Thoracic aorta (tissue), 2 donors: ENCODE results near the gene ANKRD1. TPM values are rescaled to one million over a fixed set of nuclear protein-coding genes. Genes with fewer than 3 reads are reported as not detected.
"Not testable (repeated sequence)": the region's sequence is repeated elsewhere in the genome, so short reads cannot be mapped to it uniquely, and the experiment has no call there.

Source experiments
- ATAC-seq: fragments of 150-250 bp; one replicate; pipeline ENCODE4 v1.8.0; 2017; ENCODE audit warnings: low read depth; ENCODE audit not compliant: insufficient number of reproducible peaks, low FRiP score
- DNase-seq: peaks from one replicate; pipeline ENCODE4 v3.0.0-alpha.2; 2020; ENCODE audit warnings: low spot score
- H3K27ac ChIP-seq, 2 donors: fragments of 200-600 bp; sonication (generic); 1 replicate in 1 of 2; 2 replicates in 1 of 2; pipeline ENCODE4 v1.5.1; 2016; ENCODE audit warnings: mild to moderate bottlenecking in 2 of 2, moderate library complexity in 2 of 2
- H3K27me3 ChIP-seq: fragments of 200-600 bp; sonication (generic); replicated peaks from 2 replicates; pipeline ENCODE4 v1.6.0; 2016; ENCODE audit warnings: mild to moderate bottlenecking; ENCODE audit not compliant: insufficient read depth
- H3K36me3 ChIP-seq: fragments of 200-600 bp; sonication (generic); one replicate; pipeline ENCODE4 v1.5.1; 2016
- H3K4me1 ChIP-seq, 2 donors: fragments of 200-600 bp; sonication (generic); 1 replicate in 1 of 2; 2 replicates in 1 of 2; pipeline versions ENCODE4 v1.5.1 to v1.6.0; 2016; ENCODE audit warnings: low read depth in 2 of 2, mild to moderate bottlenecking in 1 of 2; ENCODE audit not compliant: control insufficient read depth in 1 of 2
- H3K4me3 ChIP-seq: fragments of 200-600 bp; sonication (generic); 2 replicates; pipeline ENCODE4 v1.5.1; 2016; ENCODE audit warnings: mild to moderate bottlenecking
- H3K9me3 ChIP-seq: fragments of 200-600 bp; sonication (generic); 2 replicates; pipeline ENCODE4 v1.5.1; 2016
- CTCF ChIP-seq: fragments of 200-600 bp; sonication (generic); IDR thresholded peaks from one replicate; pipeline ENCODE4 v1.5.1; 2019; ENCODE audit warnings: antibody characterized with exemption
- total RNA-seq, 2 donors: library from RNA; depleted of rRNA; stranded (reverse); fragments of >200 nt; gene quantifications; one replicate each; pipeline versions ENCODE4 v1.1.0 to v1.2.3, GENCODE V29; 2016

ANKRD1 gene
- total RNA-seq, 2 donors from 2014 or later, result 2.8 to 6.6 TPM

GRCh38 chr10:90959826-90960225 is 38.9 kb upstream of the ANKRD1 start:
- H3K4me3 ChIP-seq, result no peak overlapping the region
- H3K36me3 ChIP-seq, result no peaks in the 10 kb centered on the region
- no peaks in the 10 kb centered on the region for H3K27me3 ChIP-seq
- no peak for TF ChIP-seq CTCF
- peaks cover 6 to 31% of the 10 kb centered on the region in 2 donors for H3K4me1 ChIP-seq
- DNase-seq (no peak), ATAC-seq (no peak)
- peak overlapping the region; percentile 56 to 75 for H3K27ac ChIP-seq
- no peaks in the 10 kb centered on the region for H3K9me3 ChIP-seq

- TF ChIP-seq CTCF, result no peak
- Histone ChIP-seq H3K36me3 (no peaks in the 10 kb centered on the region), H3K9me3 (no peaks in the 10 kb centered on the region), H3K4me3 (no peak overlapping the region), H3K27me3 (no peaks in the 10 kb centered on the region), H3K27ac (no peak overlapping the region), H3K4me1 (peaks cover 6 to 31% of the 10 kb centered on the region in 2 donors)
- ATAC-seq (no peak), DNase-seq (no peak)
These were observed 37.9 kb upstream of the ANKRD1 start for GRCh38 chr10:90958781-90959180.

GRCh38 chr10:90947030-90947960 is 26.4 kb upstream of the ANKRD1 start:
- Histone ChIP-seq H3K27ac (no peak overlapping the region), H3K4me3 (no peak overlapping the region), H3K4me1 (peaks cover 0 to 15% of the 10 kb centered on the region in 2 donors), H3K9me3 (peaks cover 5% of the 10 kb centered on the region), H3K27me3 (no peaks in the 10 kb centered on the region), H3K36me3 (no peaks in the 10 kb centered on the region)
- no peak for DNase-seq
- TF ChIP-seq CTCF, result no peak
- no peak for ATAC-seq

- ATAC-seq, result no peak
- Histone ChIP-seq H3K27ac (peak overlapping the region in 1 of 2 donors; percentile 30), H3K36me3 (no peaks in the 10 kb centered on the region), H3K4me1 (peaks cover 0 to 15% of the 10 kb centered on the region in 2 donors), H3K27me3 (no peaks in the 10 kb centered on the region), H3K4me3 (no peak overlapping the region), H3K9me3 (peaks cover 1% of the 10 kb centered on the region)
- TF ChIP-seq CTCF, result no peak
- DNase-seq, result no peak
These were observed 24.7 kb upstream of the ANKRD1 start for GRCh38 chr10:90945491-90946070.

GRCh38 chr10:90944749-90945148 is 23.9 kb upstream of the ANKRD1 start:
- peaks cover 0 to 15% of the 10 kb centered on the region in 2 donors for H3K4me1 ChIP-seq
- no peak overlapping the region for H3K4me3 ChIP-seq
- H3K27me3 ChIP-seq, result no peaks in the 10 kb centered on the region
- DNase-seq (no peak), ATAC-seq (no peak)
- no peak for TF ChIP-seq CTCF
- H3K36me3 ChIP-seq, result no peaks in the 10 kb centered on the region
- H3K9me3 ChIP-seq, result no peaks in the 10 kb centered on the region
- H3K27ac ChIP-seq, result no peak overlapping the region

- not testable (repeated sequence) for H3K27me3 ChIP-seq, H3K9me3 ChIP-seq, H3K36me3 ChIP-seq, H3K4me3 ChIP-seq, ATAC-seq, DNase-seq, H3K27ac ChIP-seq
- peaks cover 0 to 15% of the 10 kb centered on the region in 2 donors for H3K4me1 ChIP-seq
These were observed 22.1 kb upstream of the ANKRD1 start for GRCh38 chr10:90942980-90943379.
